HEK293 (cell line): Measurements from ENCODE around the gene STEAP3.

Experiments
- GLI4 ChIP-seq: fragments of 450-650 bp; formaldehyde crosslinking; IDR thresholded peaks from 2 replicates; pipeline ENCODE4 v1.5.1; 2016; ENCODE audit warnings: missing biosample characterization, missing genetic modification characterization
- SCRT1 ChIP-seq: fragments of 450-650 bp; formaldehyde crosslinking; IDR thresholded peaks from 2 replicates; pipeline ENCODE4 v1.5.1; 2016; ENCODE audit warnings: missing biosample characterization, missing genetic modification characterization, borderline replicate concordance
- ZNF184 ChIP-seq: fragments of 450-650 bp; IDR thresholded peaks from 2 replicates; pipeline ENCODE4 v1.5.1; 2018; ENCODE audit warnings: missing biosample characterization, mild to moderate bottlenecking, missing genetic modification characterization
- ZNF292 ChIP-seq: fragments of 450-650 bp; formaldehyde crosslinking; IDR thresholded peaks from 2 replicates; pipeline ENCODE4 v1.5.1; 2016; ENCODE audit warnings: low read depth, missing biosample characterization, missing genetic modification characterization, borderline replicate concordance
- ZNF514 ChIP-seq: fragments of 450-650 bp; formaldehyde crosslinking; IDR thresholded peaks from 2 replicates; pipeline ENCODE4 v1.5.1; 2016; ENCODE audit warnings: missing biosample characterization, missing genetic modification characterization
- TF ChIP-seq, protein P1 (sequence below): fragments of 450-650 bp; formaldehyde crosslinking; IDR thresholded peaks from 2 replicates; pipeline ENCODE4 v1.5.1; 2016; ENCODE audit warnings: missing biosample characterization, missing genetic modification characterization
- TF ChIP-seq, protein P2 (sequence below): fragments of 450-650 bp; formaldehyde crosslinking; IDR thresholded peaks from 2 replicates; pipeline ENCODE4 v1.5.1; 2016; ENCODE audit warnings: missing biosample characterization, missing genetic modification characterization
- TF ChIP-seq, protein P3 (sequence below): fragments of 450-650 bp; formaldehyde crosslinking; IDR thresholded peaks from 2 replicates; pipeline ENCODE4 v1.5.1; 2016; ENCODE audit warnings: missing biosample characterization, missing genetic modification characterization
- TF ChIP-seq, protein P4 (sequence below): fragments of 450-650 bp; formaldehyde crosslinking; IDR thresholded peaks from 2 replicates; pipeline ENCODE4 v1.5.1; 2017; ENCODE audit warnings: missing biosample characterization, missing genetic modification characterization
- TF ChIP-seq, protein P5 (sequence below): sonication (generic); formaldehyde crosslinking; IDR thresholded peaks from 2 replicates; pipeline ENCODE4 v1.8.1; 2022; ENCODE audit warnings: mild to moderate bottlenecking, moderate library complexity, missing genetic modification reagents
- TF ChIP-seq, protein P6 (sequence below): fragments of 450-650 bp; formaldehyde crosslinking; IDR thresholded peaks from 2 replicates; pipeline ENCODE4 v1.5.1; 2017; ENCODE audit warnings: missing biosample characterization, missing genetic modification characterization

DNA sequence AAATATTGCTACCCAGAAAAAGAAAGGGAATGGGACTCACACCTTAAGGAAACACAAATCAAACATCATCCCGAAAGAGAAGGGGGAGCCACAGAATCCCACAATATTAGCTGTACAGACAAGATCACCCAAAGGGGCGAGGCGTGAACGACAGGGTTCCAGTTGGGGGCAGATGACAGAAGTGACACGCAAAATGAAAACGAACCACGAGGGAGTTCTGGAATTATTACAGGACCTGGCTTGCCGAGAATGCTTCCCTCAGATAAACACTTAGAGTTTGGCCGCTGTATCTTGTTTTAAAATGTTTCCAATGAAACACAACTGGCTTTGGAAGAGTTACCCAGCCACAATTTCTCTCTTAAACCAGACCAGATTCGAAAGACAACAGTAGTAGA is 82.6 kb downstream of the STEAP3 start:
- TF ChIP-seq ZNF514 (tag by site-specific recombination): no peak
- no peak for TF ChIP-seq SCRT1
- TF ChIP-seq, protein P1, sequence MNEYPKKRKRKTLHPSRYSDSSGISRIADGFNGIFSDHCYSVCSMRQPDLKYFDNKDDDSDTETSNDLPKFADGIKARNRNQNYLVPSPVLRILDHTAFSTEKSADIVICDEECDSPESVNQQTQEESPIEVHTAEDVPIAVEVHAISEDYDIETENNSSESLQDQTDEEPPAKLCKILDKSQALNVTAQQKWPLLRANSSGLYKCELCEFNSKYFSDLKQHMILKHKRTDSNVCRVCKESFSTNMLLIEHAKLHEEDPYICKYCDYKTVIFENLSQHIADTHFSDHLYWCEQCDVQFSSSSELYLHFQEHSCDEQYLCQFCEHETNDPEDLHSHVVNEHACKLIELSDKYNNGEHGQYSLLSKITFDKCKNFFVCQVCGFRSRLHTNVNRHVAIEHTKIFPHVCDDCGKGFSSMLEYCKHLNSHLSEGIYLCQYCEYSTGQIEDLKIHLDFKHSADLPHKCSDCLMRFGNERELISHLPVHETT (tag by site-specific recombination): no peak
- TF ChIP-seq GLI4 (tag by site-specific recombination): no peak
- TF ChIP-seq, protein P2, sequence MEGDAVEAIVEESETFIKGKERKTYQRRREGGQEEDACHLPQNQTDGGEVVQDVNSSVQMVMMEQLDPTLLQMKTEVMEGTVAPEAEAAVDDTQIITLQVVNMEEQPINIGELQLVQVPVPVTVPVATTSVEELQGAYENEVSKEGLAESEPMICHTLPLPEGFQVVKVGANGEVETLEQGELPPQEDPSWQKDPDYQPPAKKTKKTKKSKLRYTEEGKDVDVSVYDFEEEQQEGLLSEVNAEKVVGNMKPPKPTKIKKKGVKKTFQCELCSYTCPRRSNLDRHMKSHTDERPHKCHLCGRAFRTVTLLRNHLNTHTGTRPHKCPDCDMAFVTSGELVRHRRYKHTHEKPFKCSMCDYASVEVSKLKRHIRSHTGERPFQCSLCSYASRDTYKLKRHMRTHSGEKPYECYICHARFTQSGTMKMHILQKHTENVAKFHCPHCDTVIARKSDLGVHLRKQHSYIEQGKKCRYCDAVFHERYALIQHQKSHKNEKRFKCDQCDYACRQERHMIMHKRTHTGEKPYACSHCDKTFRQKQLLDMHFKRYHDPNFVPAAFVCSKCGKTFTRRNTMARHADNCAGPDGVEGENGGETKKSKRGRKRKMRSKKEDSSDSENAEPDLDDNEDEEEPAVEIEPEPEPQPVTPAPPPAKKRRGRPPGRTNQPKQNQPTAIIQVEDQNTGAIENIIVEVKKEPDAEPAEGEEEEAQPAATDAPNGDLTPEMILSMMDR (tag by site-specific recombination): no peak
- TF ChIP-seq, protein P3, sequence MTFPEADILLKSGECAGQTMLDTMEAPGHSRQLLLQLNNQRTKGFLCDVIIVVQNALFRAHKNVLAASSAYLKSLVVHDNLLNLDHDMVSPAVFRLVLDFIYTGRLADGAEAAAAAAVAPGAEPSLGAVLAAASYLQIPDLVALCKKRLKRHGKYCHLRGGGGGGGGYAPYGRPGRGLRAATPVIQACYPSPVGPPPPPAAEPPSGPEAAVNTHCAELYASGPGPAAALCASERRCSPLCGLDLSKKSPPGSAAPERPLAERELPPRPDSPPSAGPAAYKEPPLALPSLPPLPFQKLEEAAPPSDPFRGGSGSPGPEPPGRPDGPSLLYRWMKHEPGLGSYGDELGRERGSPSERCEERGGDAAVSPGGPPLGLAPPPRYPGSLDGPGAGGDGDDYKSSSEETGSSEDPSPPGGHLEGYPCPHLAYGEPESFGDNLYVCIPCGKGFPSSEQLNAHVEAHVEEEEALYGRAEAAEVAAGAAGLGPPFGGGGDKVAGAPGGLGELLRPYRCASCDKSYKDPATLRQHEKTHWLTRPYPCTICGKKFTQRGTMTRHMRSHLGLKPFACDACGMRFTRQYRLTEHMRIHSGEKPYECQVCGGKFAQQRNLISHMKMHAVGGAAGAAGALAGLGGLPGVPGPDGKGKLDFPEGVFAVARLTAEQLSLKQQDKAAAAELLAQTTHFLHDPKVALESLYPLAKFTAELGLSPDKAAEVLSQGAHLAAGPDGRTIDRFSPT: no peak
- no peak for TF ChIP-seq ZNF292 (tag by site-specific recombination)
- TF ChIP-seq ZNF184 (tag by site-specific recombination): no peak
- TF ChIP-seq, protein P4, sequence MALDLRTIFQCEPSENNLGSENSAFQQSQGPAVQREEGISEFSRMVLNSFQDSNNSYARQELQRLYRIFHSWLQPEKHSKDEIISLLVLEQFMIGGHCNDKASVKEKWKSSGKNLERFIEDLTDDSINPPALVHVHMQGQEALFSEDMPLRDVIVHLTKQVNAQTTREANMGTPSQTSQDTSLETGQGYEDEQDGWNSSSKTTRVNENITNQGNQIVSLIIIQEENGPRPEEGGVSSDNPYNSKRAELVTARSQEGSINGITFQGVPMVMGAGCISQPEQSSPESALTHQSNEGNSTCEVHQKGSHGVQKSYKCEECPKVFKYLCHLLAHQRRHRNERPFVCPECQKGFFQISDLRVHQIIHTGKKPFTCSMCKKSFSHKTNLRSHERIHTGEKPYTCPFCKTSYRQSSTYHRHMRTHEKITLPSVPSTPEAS (tag by site-specific recombination): no peak
- TF ChIP-seq, protein P5, sequence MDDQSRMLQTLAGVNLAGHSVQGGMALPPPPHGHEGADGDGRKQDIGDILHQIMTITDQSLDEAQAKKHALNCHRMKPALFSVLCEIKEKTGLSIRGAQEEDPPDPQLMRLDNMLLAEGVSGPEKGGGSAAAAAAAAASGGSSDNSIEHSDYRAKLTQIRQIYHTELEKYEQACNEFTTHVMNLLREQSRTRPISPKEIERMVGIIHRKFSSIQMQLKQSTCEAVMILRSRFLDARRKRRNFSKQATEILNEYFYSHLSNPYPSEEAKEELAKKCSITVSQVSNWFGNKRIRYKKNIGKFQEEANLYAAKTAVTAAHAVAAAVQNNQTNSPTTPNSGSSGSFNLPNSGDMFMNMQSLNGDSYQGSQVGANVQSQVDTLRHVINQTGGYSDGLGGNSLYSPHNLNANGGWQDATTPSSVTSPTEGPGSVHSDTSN: no peak
- TF ChIP-seq, protein P6, sequence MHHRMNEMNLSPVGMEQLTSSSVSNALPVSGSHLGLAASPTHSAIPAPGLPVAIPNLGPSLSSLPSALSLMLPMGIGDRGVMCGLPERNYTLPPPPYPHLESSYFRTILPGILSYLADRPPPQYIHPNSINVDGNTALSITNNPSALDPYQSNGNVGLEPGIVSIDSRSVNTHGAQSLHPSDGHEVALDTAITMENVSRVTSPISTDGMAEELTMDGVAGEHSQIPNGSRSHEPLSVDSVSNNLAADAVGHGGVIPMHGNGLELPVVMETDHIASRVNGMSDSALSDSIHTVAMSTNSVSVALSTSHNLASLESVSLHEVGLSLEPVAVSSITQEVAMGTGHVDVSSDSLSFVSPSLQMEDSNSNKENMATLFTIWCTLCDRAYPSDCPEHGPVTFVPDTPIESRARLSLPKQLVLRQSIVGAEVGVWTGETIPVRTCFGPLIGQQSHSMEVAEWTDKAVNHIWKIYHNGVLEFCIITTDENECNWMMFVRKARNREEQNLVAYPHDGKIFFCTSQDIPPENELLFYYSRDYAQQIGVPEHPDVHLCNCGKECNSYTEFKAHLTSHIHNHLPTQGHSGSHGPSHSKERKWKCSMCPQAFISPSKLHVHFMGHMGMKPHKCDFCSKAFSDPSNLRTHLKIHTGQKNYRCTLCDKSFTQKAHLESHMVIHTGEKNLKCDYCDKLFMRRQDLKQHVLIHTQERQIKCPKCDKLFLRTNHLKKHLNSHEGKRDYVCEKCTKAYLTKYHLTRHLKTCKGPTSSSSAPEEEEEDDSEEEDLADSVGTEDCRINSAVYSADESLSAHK (tag by site-specific recombination): no peak
